ENCODE results near the gene HCN1. TPM values are rescaled to one million over a fixed set of nuclear protein-coding genes. Genes with fewer than 3 reads are reported as not detected.

Gene HCN1
- total and polyA plus RNA-seq, 11 donors, result 0.09 to 0.43 (median 0.15) TPM; not detected in 6

DNA sequence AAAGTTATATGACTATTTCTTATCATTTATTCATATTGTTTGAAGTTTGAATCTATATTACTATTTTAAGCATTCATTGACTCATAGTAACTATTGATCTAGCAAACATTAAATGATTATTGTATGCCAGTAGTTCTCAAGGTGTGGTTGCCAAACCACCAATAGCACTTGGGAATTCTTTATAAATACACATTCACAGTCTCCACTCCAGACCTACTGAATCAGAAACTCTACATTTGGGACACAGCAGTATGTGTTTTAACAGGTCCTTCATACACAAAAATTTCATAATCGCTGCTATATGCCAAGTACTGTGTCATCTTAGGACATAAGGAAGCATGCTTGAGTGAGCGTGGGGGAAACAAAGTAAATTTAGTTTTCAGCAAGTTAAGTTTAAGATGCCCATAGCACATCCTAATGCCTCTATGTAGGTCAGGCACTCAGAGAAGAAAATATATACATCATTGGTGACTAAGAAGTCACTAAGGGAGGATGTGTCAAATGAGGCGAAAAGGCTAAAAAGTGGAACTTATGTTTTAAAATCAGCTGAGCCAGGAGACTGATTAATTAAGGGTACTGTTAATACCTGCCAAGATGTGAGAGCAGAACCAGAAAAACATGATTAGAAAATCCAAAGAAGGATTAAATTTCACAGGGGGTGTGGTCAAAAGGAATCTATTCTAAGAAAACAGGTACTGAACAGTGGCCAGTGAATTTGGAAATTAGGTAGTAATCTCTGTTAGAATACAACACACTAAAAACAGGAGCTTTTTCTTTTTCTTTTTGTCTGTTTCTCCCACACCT lies 340.8 kb downstream of the HCN1 start:
- H3K9me3 ChIP-seq, result peaks cover 0 to 3% (median 0%) of the 10 kb centered on the region in 12 donors
- no peaks in the 10 kb centered on the region for H3K36me3 ChIP-seq
- no peak overlapping the region for H3K4me3 ChIP-seq
- intact Hi-C loops (cut with DNase I), result no loop called here
- ATAC-seq (no peak), DNase-seq (no peak)
- no peak overlapping the region for H3K27ac ChIP-seq
- H3K4me1 ChIP-seq, result no peaks in the 10 kb centered on the region
- TF ChIP-seq, protein P1, sequence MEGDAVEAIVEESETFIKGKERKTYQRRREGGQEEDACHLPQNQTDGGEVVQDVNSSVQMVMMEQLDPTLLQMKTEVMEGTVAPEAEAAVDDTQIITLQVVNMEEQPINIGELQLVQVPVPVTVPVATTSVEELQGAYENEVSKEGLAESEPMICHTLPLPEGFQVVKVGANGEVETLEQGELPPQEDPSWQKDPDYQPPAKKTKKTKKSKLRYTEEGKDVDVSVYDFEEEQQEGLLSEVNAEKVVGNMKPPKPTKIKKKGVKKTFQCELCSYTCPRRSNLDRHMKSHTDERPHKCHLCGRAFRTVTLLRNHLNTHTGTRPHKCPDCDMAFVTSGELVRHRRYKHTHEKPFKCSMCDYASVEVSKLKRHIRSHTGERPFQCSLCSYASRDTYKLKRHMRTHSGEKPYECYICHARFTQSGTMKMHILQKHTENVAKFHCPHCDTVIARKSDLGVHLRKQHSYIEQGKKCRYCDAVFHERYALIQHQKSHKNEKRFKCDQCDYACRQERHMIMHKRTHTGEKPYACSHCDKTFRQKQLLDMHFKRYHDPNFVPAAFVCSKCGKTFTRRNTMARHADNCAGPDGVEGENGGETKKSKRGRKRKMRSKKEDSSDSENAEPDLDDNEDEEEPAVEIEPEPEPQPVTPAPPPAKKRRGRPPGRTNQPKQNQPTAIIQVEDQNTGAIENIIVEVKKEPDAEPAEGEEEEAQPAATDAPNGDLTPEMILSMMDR (IDR thresholded peaks at IDR 0.05), result no peak
- TF ChIP-seq POLR2A (IDR thresholded peaks at IDR 0.05), result no peak
- 94 to 96% (median 94%) methylated on average over 3 of the region's 3 CpGs for WGBS, 4 donors
- H3K27me3 ChIP-seq, result no peaks in the 10 kb centered on the region

DNA sequence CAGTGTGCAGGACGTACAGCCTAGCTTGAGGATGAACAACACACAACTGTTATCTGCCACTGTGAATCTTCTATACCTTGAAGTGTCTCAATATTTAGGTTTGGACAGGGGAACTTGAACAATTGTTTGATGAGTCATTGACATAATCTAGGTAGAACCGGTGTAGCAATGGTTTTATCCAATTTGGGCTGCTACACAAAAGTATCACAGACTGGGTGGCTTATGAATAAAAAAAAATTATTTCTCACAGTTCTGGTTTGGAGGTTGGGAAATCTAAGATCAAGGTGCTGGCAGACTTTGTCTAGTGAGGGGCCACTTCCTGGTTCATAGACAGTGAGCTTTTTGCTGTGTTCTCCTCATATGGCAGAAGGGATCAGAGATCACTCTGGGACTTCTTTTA lies 359.7 kb downstream of the HCN1 start:
- H3K27ac ChIP-seq, result peak overlapping the region in 1 of 12 donors; percentile 46
- DNase-seq, result no peak
- no peak for ATAC-seq
- TF ChIP-seq, protein P1 (IDR thresholded peaks at IDR 0.05), result no peak
- TF ChIP-seq POLR2A (IDR thresholded peaks at IDR 0.05), result no peak
- H3K36me3 ChIP-seq, result no peaks in the 10 kb centered on the region
- intact Hi-C loops (cut with DNase I), result no loop called here
- no peaks in the 10 kb centered on the region for H3K27me3 ChIP-seq
- H3K4me3 ChIP-seq, result no peak overlapping the region
- H3K9me3 ChIP-seq, result no peaks in the 10 kb centered on the region
- WGBS, 4 donors, result 60 to 82% (median 75%) methylated on average over 2 of the region's 2 CpGs
- H3K4me1 ChIP-seq, result peaks cover 0 to 21% (median 0%) of the 10 kb centered on the region in 12 donors

DNA sequence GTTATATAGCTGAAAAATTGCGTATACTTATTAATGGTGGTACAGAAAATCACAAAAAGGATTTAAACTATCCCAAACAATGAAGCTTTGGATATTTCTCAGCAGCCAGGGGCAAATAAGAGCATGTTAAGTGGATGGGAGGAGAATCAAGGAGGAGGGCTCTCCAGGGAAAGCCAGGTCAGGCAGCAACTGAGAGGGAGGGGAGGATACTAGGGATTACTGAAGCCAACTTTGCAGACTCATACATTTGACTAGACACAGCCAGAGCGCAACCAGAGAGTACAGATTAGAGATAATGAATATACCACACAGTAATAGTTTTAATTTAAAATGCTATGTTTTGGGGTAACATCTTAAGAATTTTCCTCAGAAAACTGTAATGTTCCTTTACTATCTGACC lies 360.2 kb downstream of the HCN1 start:
- TF ChIP-seq, protein P1 (IDR thresholded peaks at IDR 0.05), result no peak
- no peak for TF ChIP-seq POLR2A (IDR thresholded peaks at IDR 0.05)
- H3K4me1 ChIP-seq, result peaks cover 0 to 21% (median 0%) of the 10 kb centered on the region in 12 donors
- peak overlapping the region in 10 of 12 donors; percentile 27 to 72 (median 66) for H3K27ac ChIP-seq
- H3K36me3 ChIP-seq, result no peaks in the 10 kb centered on the region
- intact Hi-C loops (cut with DNase I), result no loop called here
- DNase-seq (no peak), ATAC-seq (peak in 3 of 4 donors; percentile 71 to 73 (median 72))
- no peaks in the 10 kb centered on the region for H3K27me3 ChIP-seq
- H3K4me3 ChIP-seq, result no peak overlapping the region
- WGBS, 4 donors, result 56 to 79% (median 74%) methylated on average over 2 of the region's 2 CpGs
- no peaks in the 10 kb centered on the region for H3K9me3 ChIP-seq

DNA sequence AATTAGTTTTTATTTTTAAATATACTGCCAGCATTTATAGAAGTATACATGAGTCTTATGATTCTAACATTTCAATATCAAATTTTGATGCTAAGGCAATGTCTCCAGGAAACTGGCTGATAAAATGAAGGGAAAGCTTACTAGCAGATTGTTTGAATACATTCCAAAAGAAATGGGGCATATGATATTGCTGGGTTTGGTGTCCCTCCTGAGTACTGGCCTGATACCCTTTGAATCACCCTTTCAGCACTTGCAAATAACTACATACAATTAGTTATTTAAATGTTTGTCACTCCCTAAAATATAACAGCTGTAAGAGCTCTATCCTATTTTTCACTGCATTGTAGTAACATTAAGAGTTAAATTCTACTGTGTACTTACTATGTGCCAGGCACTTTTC lies 360.8 kb downstream of the HCN1 start:
- no peak for DNase-seq
- Histone ChIP-seq H3K4me3 (no peak overlapping the region), H3K36me3 (no peaks in the 10 kb centered on the region), H3K4me1 (peaks cover 0 to 21% (median 0%) of the 10 kb centered on the region in 12 donors), H3K27me3 (no peaks in the 10 kb centered on the region), H3K27ac (peak overlapping the region in 11 of 12 donors; percentile 27 to 72 (median 66)), H3K9me3 (no peaks in the 10 kb centered on the region)
- TF ChIP-seq, protein P1 (IDR thresholded peaks at IDR 0.05), result no peak
- no peak for TF ChIP-seq POLR2A (IDR thresholded peaks at IDR 0.05)
- ATAC-seq, result peak in 3 of 4 donors; percentile 41 to 56 (median 50)
- intact Hi-C loops (cut with DNase I), result no loop called here
